Measurements from ENCODE around the gene UGT1A9. TPM values are rescaled to one million over a fixed set of nuclear protein-coding genes. Genes with fewer than 3 reads are reported as not detected.

The UGT1A9 gene
- total RNA-seq, 2 donors from 2014 or later: not detected

DNA sequence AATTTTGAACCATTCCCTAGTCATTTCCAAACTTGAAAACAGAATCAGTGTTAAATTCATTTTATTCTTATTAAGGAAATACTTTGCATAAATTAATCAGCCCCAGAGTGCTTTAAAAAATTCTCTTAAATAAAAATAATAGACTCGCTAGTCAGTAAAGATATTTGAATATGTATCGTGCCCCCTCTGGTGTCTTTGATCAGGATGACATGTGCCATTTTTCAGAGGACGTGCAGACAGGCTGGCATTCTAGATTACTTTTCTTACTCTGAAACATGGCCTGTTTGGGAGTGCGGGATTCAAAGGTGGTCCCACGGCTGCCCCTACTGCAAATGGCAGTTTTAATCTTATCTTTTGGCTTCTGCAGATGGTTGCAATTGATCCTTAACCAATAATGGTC lies 100.9 kb downstream of the UGT1A9 start:
- no peaks in the 10 kb centered on the region for H3K4me1 ChIP-seq
- TF ChIP-seq, protein P1, sequence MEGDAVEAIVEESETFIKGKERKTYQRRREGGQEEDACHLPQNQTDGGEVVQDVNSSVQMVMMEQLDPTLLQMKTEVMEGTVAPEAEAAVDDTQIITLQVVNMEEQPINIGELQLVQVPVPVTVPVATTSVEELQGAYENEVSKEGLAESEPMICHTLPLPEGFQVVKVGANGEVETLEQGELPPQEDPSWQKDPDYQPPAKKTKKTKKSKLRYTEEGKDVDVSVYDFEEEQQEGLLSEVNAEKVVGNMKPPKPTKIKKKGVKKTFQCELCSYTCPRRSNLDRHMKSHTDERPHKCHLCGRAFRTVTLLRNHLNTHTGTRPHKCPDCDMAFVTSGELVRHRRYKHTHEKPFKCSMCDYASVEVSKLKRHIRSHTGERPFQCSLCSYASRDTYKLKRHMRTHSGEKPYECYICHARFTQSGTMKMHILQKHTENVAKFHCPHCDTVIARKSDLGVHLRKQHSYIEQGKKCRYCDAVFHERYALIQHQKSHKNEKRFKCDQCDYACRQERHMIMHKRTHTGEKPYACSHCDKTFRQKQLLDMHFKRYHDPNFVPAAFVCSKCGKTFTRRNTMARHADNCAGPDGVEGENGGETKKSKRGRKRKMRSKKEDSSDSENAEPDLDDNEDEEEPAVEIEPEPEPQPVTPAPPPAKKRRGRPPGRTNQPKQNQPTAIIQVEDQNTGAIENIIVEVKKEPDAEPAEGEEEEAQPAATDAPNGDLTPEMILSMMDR (IDR thresholded peaks at IDR 0.05): no peak
- no peaks in the 10 kb centered on the region for H3K36me3 ChIP-seq
- no peak overlapping the region for H3K27ac ChIP-seq
- no peak for DNase-seq (ENCODE audit: low spot score)
- H3K4me3 ChIP-seq: no peak overlapping the region
- H3K27me3 ChIP-seq: no peaks in the 10 kb centered on the region
- peaks cover 0 to 10% of the 10 kb centered on the region in 2 donors for H3K9me3 ChIP-seq

DNA sequence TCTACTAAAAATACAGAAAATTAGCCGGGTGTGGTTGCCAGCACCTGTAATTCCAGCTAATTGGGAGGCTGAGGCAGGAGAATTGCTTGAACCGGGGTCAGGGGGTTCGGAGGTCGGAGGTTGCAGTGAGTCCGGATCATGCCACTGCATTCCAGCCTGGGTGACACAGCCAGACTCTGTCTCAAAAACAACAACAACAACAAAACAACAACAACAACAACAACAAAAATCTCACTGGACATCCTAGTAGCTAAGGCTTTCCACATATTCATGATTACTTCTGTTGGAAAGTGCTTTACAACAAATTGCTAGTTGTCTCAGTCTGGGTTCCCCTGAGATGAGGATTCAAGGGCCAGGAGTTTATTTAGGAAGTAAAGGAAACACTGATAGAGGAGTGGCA lies 102.2 kb downstream of the UGT1A9 start:
- TF ChIP-seq, protein P1 (IDR thresholded peaks at IDR 0.05): no peak
- Histone ChIP-seq H3K27me3 (no peaks in the 10 kb centered on the region), H3K36me3 (no peaks in the 10 kb centered on the region), H3K9me3 (peaks cover 0 to 10% of the 10 kb centered on the region in 2 donors), H3K4me3 (no peak overlapping the region), H3K4me1 (no peaks in the 10 kb centered on the region), H3K27ac (no peak overlapping the region)
- DNase-seq (ENCODE audit: low spot score): no peak

DNA sequence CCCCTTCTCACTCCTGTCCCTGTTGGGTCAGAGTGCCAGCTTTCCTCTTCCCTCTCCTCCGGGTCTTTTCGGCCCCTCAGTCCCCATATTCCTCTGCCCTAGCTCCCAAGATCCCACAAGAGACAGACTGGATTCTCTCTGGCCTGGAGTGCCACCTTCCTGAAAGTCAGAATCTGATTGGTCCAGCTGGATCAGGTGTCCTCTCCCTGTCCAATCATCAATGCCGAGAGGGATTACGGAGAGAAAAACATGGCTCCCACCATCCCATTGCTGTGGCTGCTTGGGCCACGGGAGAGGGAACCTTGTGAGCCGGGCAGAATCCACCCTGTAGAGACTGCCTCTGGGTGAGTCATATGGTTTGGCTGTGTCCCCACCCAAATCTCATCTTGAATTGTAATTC lies 103.7 kb downstream of the UGT1A9 start:
- Histone ChIP-seq H3K4me1 (no peaks in the 10 kb centered on the region), H3K36me3 (no peaks in the 10 kb centered on the region), H3K9me3 (peaks cover 0 to 10% of the 10 kb centered on the region in 2 donors), H3K27me3 (no peaks in the 10 kb centered on the region), H3K27ac (no peak overlapping the region), H3K4me3 (no peak overlapping the region)
- TF ChIP-seq, protein P1 (IDR thresholded peaks at IDR 0.05): no peak
- no peak for DNase-seq (ENCODE audit: low spot score)

DNA sequence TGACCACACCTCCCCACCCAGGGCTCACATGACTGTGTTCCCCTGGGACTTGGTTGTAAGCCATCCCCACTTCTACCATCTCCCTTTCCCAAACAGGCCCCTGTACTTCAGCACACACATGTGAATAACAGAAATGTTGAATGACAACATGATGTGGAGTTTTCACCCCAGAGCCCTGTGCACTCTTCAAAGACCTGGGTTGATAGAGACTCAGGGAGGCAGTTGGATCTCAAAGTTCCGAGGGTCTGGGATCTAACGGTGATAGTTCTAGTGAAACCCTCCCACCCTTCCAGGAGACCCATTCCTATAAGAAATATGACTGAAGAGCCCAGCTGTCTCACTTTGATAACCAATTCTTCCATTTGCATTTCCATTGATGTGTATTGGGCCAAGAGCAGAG lies 106.3 kb downstream of the UGT1A9 start, which contains the start of gene MROH2A:
MROH2A (plus strand) TSS at position 301 of the 400 bp plus-strand sequence. CDS start 1,029 bp downstream, outside the sequence.
- no peaks in the 10 kb centered on the region for H3K36me3 ChIP-seq
- TF ChIP-seq, protein P1 (IDR thresholded peaks at IDR 0.05): no peak
- DNase-seq (ENCODE audit: low spot score): no peak
- peaks cover 0 to 10% of the 10 kb centered on the region in 2 donors for H3K9me3 ChIP-seq
- no peak within 1 kb of the TSS for H3K27ac ChIP-seq
- no peaks in the 10 kb centered on the region for H3K27me3 ChIP-seq
- no peak within 1 kb of the TSS for H3K4me3 ChIP-seq
- no peaks in the 10 kb centered on the region for H3K4me1 ChIP-seq

DNA sequence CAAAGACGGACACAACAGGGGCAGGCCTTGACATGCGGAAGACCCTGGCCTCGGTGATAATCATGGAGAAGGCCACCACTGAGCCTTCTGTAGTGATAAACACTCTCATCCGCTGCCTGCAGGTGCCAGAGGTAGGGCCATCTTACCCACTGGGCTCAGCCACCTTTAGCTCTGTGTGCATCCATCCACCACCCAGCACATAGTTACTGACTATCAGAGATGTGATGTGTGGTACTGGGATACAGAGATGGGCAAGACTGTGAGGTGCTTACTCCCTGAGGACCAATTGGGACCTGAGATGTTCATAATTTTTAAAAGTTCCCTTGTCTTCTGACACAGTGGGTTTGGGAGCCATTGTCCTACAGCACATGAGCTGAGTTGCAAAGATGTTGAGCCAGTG lies 108.0 kb downstream of the UGT1A9 start:
- TF ChIP-seq, protein P1 (IDR thresholded peaks at IDR 0.05): no peak
- H3K36me3 ChIP-seq: no peaks in the 10 kb centered on the region

DNA sequence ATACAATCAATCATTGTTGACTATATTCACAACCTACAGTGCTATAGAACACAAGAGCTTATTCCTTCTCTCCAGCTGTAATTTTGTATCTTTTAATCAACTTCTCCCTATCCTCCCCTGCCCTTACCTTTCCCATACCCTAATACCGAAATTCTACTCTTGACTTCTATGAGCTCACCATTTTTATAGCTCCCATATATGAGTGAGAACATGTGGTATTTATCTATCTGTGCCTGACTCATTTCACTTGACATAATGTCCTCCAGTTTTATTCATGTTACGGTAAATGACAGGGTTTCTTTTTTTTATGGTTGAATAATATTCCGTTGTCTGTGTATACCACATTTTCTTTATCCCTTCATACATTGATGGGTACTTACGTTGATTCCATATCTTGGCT lies 109.1 kb downstream of the UGT1A9 start:
- no peaks in the 10 kb centered on the region for H3K36me3 ChIP-seq
- H3K9me3 ChIP-seq: peaks cover 0 to 5% of the 10 kb centered on the region in 2 donors
- TF ChIP-seq, protein P1 (IDR thresholded peaks at IDR 0.05): no peak
- no peak for DNase-seq (ENCODE audit: low spot score)
- no peak overlapping the region for H3K4me3 ChIP-seq
- no peaks in the 10 kb centered on the region for H3K27me3 ChIP-seq
- H3K27ac ChIP-seq: no peak overlapping the region
- H3K4me1 ChIP-seq: no peaks in the 10 kb centered on the region

More for the DNA sequence above, 108.0 kb downstream of the UGT1A9 start:
- Histone ChIP-seq H3K4me1 (no peaks in the 10 kb centered on the region), H3K9me3 (peaks cover 0 to 10% of the 10 kb centered on the region in 2 donors), H3K27ac (no peak overlapping the region), H3K4me3 (no peak overlapping the region), H3K27me3 (no peaks in the 10 kb centered on the region)
- no peak for DNase-seq (ENCODE audit: low spot score)

Measured in right atrium auricular region (tissue), 2 donors.